ENCODE measurements around the gene SUFU. TPM values are rescaled to one million over a fixed set of nuclear protein-coding genes. Genes with fewer than 3 reads are reported as not detected.

Gene SUFU
- total RNA-seq, 2 donors from 2014 or later, result 3.1 to 6.6 TPM

DNA sequence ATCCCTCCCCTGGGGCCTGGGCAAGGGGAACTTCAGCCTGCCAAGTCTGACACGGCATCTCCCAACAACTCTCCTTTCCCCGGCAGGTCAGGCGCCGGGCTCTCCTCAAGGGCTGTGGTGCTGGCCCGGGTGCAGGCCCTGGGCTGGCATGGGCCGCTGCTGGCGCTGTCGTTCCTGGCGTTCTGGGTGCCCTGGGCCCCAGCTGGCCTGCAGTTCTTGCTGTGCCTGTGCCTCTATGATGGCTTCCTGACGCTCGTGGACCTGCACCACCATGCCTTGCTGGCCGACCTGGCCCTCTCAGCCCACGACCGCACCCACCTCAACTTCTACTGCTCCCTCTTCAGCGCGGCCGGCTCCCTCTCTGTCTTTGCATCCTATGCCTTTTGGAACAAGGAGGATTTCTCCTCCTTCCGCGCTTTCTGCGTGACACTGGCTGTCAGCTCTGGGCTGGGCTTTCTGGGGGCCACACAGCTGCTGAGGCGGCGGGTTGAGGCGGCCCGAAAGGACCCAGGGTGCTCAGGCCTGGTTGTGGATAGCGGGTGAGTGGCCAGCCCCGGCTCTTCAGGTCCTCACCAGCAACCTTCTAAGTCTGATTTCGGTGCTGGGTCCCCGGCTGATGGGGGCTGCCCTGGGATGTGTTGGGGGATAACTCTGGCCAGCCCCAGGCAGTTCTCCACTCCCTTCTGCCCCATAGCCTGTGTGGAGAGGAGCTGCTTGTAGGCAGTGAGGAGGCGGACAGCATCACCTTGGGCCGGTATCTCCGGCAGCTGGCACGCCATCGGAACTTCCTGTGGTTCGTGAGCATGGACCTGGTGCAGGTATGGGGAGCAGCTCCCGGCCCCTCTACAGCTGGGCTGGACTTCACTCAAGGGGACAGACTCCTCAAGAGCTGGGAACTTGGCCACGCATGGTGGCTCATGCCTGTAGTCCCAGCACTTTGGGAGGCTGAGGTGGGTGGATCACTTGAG lies 32.9 kb upstream of the SUFU start:
- no peaks in the 10 kb centered on the region for H3K4me1 ChIP-seq
- ATAC-seq (no peak), DNase-seq (no peak)
- H3K9me3 ChIP-seq, result no peaks in the 10 kb centered on the region
- intact Hi-C loops (cut with DNase I), result no loop called here
- WGBS, 2 donors, result 89 to 90% methylated on average over 15 to 36 of the region's 36 CpGs
- no peaks in the 10 kb centered on the region for H3K36me3 ChIP-seq (replicated peaks in 1 of 2; ENCODE audit: insufficient read depth in 1 of 2, low read depth in 2 of 2)
- no peak overlapping the region for H3K4me3 ChIP-seq
- H3K27me3 ChIP-seq, result no peaks in the 10 kb centered on the region
- TF ChIP-seq POLR2A (IDR thresholded peaks at IDR 0.05), result no peak
- TF ChIP-seq, protein P1, sequence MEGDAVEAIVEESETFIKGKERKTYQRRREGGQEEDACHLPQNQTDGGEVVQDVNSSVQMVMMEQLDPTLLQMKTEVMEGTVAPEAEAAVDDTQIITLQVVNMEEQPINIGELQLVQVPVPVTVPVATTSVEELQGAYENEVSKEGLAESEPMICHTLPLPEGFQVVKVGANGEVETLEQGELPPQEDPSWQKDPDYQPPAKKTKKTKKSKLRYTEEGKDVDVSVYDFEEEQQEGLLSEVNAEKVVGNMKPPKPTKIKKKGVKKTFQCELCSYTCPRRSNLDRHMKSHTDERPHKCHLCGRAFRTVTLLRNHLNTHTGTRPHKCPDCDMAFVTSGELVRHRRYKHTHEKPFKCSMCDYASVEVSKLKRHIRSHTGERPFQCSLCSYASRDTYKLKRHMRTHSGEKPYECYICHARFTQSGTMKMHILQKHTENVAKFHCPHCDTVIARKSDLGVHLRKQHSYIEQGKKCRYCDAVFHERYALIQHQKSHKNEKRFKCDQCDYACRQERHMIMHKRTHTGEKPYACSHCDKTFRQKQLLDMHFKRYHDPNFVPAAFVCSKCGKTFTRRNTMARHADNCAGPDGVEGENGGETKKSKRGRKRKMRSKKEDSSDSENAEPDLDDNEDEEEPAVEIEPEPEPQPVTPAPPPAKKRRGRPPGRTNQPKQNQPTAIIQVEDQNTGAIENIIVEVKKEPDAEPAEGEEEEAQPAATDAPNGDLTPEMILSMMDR (IDR thresholded peaks at IDR 0.05), result no peak
- no peak overlapping the region for H3K27ac ChIP-seq

DNA sequence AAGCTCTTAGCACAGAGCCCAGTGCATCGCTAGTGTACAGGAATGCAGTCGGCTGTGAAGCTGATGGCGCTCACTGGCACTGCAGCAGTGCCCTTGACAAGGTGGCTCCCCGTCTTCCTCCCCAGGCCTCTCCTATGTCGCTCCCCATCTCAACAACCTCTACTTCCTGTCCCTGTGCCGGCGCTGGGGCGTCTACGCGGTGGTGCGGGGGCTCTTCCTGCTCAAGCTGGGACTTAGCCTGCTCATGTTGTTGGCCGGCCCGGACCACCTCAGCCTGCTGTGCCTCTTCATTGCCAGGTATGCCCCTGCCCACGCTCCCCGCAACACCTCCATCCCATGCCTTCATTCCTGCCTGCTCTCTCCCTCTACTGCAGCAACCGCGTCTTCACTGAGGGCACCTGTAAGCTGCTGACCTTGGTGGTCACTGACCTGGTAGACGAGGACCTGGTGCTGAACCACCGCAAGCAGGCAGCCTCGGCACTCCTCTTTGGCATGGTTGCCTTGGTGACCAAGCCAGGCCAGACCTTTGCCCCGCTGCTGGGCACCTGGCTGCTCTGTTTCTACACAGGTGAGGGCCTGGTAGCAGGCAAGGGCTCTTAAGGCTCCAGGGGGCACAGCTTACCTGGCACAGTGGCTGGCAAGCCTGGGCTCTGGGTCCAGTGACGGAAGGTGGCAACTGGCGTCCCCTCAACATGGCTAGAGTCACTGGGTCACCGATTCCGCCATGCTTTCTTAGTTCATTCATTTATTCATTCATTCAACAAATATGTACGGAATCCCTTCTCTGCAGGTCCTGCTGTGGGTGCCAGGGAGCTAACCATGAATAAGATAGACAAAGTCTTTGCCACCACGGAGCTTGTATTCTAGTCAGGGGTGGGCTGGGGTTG lies 30.1 kb upstream of the SUFU start:
- WGBS, 2 donors, result 73 to 79% methylated on average over 18 to 22 of the region's 27 CpGs
- no peak overlapping the region for H3K4me3 ChIP-seq
- ATAC-seq (no peak), DNase-seq (no peak)
- TF ChIP-seq, protein P1 (IDR thresholded peaks at IDR 0.05), result no peak
- no peak for TF ChIP-seq POLR2A (IDR thresholded peaks at IDR 0.05)
- H3K9me3 ChIP-seq, result no peaks in the 10 kb centered on the region
- intact Hi-C loops (cut with DNase I), result no loop called here
- no peaks in the 10 kb centered on the region for H3K4me1 ChIP-seq
- H3K27me3 ChIP-seq, result no peaks in the 10 kb centered on the region
- H3K36me3 ChIP-seq (replicated peaks in 1 of 2; ENCODE audit: insufficient read depth in 1 of 2, low read depth in 2 of 2), result no peaks in the 10 kb centered on the region
- H3K27ac ChIP-seq, result no peak overlapping the region

DNA sequence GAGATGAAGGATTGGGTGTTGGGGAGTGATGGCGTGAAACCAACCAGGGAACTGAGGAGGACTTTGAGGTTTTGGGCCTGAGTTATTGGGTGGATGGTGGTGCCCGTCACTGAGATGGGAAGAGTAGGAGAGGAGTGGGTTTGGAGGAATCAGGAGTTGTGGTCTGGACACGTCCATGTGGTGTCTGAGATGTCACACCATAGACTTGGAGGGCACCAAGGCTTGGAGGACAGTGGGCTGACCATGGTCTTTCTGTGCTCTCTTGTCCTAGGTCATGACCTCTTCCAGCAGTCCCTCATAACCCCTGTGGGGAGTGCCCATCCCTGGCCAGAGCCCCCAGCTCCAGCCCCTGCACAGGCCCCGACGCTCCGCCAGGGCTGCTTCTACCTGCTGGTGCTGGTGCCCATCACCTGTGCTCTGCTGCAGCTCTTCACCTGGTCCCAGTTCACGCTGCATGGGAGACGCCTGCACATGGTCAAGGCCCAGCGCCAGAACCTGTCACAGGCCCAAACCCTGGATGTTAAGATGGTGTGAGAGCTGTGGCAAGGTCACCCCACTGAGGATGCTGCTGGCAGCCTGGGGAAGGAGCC lies 28.2 kb upstream of the SUFU start:
- intact Hi-C loops (cut with DNase I), result no loop called here
- H3K36me3 ChIP-seq (replicated peaks in 1 of 2; ENCODE audit: insufficient read depth in 1 of 2, low read depth in 2 of 2), result peaks cover 0 to 4% of the 10 kb centered on the region in 2 donors
- no peak for DNase-seq
- H3K27ac ChIP-seq, result no peak overlapping the region
- WGBS, 2 donors, result 73 to 87% methylated on average over 9 of the region's 9 CpGs
- ATAC-seq, result no peak
- H3K27me3 ChIP-seq, result no peaks in the 10 kb centered on the region
- no peak for TF ChIP-seq POLR2A (IDR thresholded peaks at IDR 0.05)
- TF ChIP-seq, protein P1 (IDR thresholded peaks at IDR 0.05), result no peak
- no peak overlapping the region for H3K4me3 ChIP-seq
- H3K9me3 ChIP-seq, result no peaks in the 10 kb centered on the region
- H3K4me1 ChIP-seq, result no peaks in the 10 kb centered on the region

DNA sequence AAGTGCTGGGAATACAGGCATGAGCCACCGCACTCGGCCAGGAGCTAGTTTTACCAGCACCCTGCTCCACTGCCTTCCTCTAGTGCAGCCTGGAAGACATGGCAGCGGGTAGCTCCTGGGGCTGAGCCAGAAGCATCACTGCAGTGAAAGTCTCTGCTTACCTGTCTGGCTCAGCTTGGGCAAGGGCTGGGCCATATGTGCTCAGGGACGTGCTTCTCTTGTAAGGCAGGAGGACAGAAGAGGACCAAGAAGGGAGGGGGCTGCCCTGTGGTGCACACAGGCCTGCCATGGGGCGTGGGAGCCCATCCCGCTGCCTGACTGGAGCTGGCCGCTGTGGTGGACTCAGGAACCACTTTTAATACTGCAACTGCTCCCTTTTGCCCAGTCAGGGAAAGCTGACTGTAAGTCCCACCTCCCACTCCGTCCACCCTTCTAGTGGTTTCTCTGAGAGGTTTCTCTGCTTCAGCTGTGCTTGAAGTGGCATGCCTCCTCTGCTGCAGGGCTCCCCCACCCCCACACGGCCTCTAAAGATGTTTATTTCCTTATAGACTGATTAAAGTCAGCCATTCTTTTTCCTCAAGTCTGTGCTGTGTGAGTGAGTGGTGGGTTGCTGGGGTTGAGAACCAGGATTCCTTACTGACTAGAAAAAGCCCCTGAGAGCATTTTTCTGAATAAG lies 27.2 kb upstream of the SUFU start:
- no peaks in the 10 kb centered on the region for H3K4me1 ChIP-seq
- no peaks in the 10 kb centered on the region for H3K27me3 ChIP-seq
- no peak overlapping the region for H3K27ac ChIP-seq
- 56 to 62% methylated on average over 9 of the region's 9 CpGs for WGBS, 2 donors
- no peaks in the 10 kb centered on the region for H3K9me3 ChIP-seq
- no peak overlapping the region for H3K4me3 ChIP-seq
- peaks cover 0 to 12% of the 10 kb centered on the region in 2 donors for H3K36me3 ChIP-seq (replicated peaks in 1 of 2; ENCODE audit: insufficient read depth in 1 of 2, low read depth in 2 of 2)
- intact Hi-C loops (cut with DNase I), result no loop called here
- ATAC-seq (no peak), DNase-seq (no peak)
- TF ChIP-seq, protein P1 (IDR thresholded peaks at IDR 0.05), result no peak
- TF ChIP-seq POLR2A (IDR thresholded peaks at IDR 0.05), result no peak
